Omental fat pad (tissue), 4 donors: ENCODE results near the gene TWNK. TPM values are rescaled to one million over a fixed set of nuclear protein-coding genes. Genes with fewer than 3 reads are reported as not detected.
A peak's percentile ranks its signal among the peaks of the same experiment; 100 is the strongest.
"Not testable (repeated sequence)": the region's sequence is repeated elsewhere in the genome, so short reads cannot be mapped to it uniquely, and the experiment has no call there.

ENCODE experiments used
- ATAC-seq: fragments of 150-250 bp; one replicate; pipeline ENCODE4 v1.9.1; 2016; ENCODE audit warnings: mild to moderate bottlenecking, moderate library complexity; ENCODE audit not compliant: low FRiP score
- DNase-seq: peaks from one replicate; pipeline ENCODE4 v3.0.0-alpha.2; 2019; ENCODE audit warnings: low spot score
- total RNA-seq, 4 donors: library from RNA; depleted of rRNA; stranded (reverse); fragments of >200 nt; gene quantifications; one replicate each; pipeline ENCODE4 v1.1.0, GENCODE V29; 2016
- TF ChIP-seq, protein P1 (sequence below), 3 donors: fragments of 450-650 bp; IDR thresholded peaks; one replicate each; pipeline ENCODE4 v1.5.1; 2016 to 2017; ENCODE audit warnings: antibody characterized with exemption in 3 of 3, mild to moderate bottlenecking in 3 of 3, moderate library complexity in 2 of 3

Gene TWNK
- total RNA-seq, 4 donors from 2014 or later: 4.6 to 20.8 (median 6.9) TPM

DNA sequence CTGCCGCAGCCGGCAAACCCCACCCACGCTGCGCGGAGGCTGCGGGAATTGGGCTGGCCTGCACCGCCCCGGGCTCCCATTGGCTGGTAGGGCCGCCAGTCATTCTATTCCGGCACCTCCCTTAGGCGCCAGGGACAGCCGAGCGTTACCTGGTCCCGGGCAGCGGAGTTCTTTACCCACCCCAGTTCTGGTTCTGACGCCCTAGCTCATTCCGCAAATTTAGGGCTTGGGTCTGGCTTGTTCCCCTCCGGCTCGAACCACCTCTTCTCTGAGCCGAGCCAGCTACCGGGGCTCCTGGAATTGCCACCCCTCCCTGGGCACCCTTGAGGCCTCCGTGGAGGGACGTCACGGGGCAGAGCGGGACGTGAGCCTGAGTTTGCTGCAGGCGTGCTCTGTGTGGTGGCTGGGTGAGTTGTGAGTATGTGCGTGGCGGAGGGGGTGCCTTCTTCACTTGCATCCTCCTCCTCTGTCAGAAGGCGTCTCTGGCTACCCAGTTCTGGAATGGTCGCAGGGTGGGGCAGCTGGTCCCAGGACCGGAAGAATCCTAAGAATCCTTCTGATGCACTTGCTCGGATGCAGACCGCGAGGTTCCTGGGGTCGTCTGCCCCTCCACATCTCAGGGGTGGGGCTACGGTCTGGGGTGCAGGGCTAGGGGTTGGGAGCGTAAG lies 43.9 kb downstream of the TWNK start, which contains the start of the genes PDZD7 and SFXN3:
PDZD7 (minus strand) TSS at position 2 of the 668 bp plus-strand sequence. CDS start 910 bp downstream, outside the sequence.
SFXN3 (plus strand) TSS at position 107 of the 668 bp plus-strand sequence. CDS start 3,461 bp downstream, outside the sequence.
- DNase-seq: peak; percentile 96
- ATAC-seq: peak; percentile 87
- TF ChIP-seq, protein P1, sequence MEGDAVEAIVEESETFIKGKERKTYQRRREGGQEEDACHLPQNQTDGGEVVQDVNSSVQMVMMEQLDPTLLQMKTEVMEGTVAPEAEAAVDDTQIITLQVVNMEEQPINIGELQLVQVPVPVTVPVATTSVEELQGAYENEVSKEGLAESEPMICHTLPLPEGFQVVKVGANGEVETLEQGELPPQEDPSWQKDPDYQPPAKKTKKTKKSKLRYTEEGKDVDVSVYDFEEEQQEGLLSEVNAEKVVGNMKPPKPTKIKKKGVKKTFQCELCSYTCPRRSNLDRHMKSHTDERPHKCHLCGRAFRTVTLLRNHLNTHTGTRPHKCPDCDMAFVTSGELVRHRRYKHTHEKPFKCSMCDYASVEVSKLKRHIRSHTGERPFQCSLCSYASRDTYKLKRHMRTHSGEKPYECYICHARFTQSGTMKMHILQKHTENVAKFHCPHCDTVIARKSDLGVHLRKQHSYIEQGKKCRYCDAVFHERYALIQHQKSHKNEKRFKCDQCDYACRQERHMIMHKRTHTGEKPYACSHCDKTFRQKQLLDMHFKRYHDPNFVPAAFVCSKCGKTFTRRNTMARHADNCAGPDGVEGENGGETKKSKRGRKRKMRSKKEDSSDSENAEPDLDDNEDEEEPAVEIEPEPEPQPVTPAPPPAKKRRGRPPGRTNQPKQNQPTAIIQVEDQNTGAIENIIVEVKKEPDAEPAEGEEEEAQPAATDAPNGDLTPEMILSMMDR (IDR thresholded peaks at IDR 0.05): no peak

DNA sequence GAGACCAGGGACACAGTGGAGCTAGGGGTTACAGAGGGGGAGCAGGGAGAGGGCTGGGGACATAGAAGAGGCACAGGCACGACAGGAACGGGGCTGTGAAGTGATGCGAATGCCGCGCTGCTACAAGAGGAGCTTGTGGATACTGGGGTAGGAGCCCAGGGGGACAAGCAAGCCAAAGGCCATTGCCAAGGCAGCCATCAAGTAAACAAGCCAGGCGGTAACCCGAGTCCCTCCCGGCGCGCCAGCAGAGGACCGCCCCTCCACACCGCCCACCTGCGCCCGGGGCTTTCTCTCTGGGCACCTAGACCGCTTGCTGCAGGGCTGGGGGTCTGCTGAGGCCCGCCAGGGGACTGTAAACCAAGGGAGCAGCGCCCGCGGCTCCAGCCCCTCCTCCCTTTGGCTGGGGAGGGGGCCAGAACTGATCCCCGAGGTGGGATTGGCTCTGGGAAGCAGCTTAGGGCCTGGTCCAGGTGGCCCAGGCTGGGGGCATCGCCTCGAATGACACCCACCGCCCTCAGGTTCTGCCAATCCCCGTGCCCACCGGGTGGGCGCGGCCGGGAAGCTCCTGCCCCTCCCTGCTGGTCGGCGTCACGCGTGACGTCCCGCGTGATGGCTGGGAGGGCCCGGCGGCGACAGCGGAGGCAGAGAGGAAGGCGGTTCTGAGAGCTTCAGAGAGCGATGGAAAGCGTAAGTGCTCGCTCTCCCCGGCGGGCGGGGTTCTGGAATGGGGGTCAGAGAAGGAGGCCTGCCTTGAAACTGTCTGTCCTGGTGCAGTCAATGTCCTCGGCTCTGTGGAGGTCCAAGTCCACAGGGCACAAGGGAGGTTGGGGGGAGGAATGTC lies 44.7 kb downstream of the TWNK start:
- ATAC-seq (peak; percentile 38), DNase-seq (peak; percentile 58)

DNA sequence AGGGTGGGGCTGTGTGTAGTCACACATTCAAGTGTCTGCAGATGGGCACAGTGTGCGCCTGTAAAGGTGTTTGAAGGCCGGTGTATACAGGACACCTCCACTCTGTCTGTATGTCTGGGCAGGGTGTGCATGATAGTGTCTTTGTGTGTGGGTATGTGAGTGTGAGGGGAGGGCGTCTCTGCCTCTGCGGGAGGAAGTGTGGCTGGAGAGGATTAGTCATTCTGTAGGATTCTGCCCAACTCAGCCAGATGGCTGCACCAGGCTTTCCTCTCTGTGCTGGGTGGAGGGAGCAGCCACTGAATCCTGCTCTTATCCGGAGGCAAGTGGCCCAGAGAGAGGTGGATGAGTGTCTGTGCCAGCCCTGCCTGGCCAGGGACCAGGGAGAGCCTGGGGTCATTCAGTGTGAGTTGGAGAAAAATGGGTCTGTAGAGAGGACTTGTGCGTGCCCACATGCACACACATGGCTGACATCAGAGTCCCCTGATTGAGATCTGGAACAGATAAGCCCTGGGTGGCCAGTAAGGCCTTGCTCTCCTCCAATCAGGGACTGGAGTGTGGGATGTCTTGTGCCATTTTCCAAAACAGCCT lies 45.4 kb downstream of the TWNK start:
- ATAC-seq: peak; percentile 60
- peak; percentile 46 for DNase-seq
- TF ChIP-seq, protein P1 (IDR thresholded peaks at IDR 0.05): no peak

More for the DNA sequence above, 44.7 kb downstream of the TWNK start:
- TF ChIP-seq, protein P1 (IDR thresholded peaks at IDR 0.05): no peak

DNA sequence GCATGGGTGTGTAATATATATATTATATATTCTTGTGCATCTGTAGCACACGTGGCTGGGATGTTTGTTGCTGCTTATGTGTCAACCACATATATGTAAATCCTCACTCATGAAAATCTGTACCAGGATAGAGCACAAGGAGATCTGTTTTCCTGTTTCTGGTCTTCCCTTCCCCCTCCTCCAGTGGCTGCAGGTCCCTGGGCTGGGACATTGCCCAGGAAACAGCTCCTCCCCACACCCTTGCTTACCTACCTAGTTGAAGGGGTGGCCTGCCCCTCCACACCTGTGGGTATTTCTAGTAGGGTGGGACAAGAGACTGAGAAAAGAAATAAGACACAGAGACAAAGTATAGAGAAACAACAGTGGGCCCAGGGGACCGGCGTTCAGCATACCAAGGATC lies 45.9 kb downstream of the TWNK start:
- no peak for ATAC-seq
- TF ChIP-seq, protein P1 (IDR thresholded peaks at IDR 0.05): no peak
- DNase-seq: no peak

DNA sequence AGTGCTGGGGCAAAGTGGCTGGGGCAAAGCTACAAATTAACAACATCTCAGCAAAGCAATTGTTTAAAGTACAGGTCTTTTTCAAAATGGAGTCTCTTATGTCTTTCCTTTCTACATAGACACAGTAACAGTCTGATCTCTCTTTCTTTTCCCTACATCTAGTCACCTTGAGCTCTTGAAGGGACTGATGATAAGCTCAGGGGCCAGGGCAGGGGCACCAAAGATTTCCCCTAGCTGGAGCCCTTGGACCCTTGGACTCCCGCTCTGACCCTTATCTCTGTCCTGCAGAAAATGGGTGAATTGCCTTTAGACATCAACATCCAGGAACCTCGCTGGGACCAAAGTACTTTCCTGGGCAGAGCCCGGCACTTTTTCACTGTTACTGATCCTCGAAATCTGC lies 47.1 kb downstream of the TWNK start:
- DNase-seq, ATAC-seq: not testable (repeated sequence)

DNA sequence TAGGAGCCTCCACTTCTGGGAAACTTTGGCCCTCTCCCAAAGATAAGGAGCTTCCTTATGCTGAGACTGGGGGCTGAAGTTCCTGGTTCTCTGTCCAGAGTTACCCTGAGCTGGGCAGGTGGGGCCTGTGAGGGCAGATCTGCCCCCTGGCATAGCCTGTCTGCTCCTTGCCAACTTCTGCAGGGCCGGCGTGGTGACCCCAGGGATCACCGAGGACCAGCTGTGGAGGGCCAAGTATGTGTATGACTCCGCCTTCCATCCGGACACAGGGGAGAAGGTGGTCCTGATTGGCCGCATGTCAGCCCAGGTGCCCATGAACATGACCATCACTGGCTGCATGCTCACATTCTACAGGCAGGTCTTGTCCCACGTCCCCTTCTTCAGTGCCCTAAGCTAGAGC lies 48.0 kb downstream of the TWNK start:
- DNase-seq: no peak
- no peak for ATAC-seq
- TF ChIP-seq, protein P1 (IDR thresholded peaks at IDR 0.05): no peak
